Measurements from ENCODE around the gene ASIC1. TPM values are rescaled to one million over a fixed set of nuclear protein-coding genes. Genes with fewer than 3 reads are reported as not detected.
A peak's percentile ranks its signal among the peaks of the same experiment; 100 is the strongest.

Gene ASIC1
- total RNA-seq, 1 experiment from 2014 or later: 2.7 TPM

GRCh38 chr12:50022903-50023302 lies 34.5 kb upstream of the ASIC1 start:
- H3K9me3 ChIP-seq (ENCODE audit: low read depth, low read length, poor library complexity, severe bottlenecking): no peaks in the 10 kb centered on the region
- H3K27ac ChIP-seq (ENCODE audit: low read depth, low read length, poor library complexity, severe bottlenecking): no peak overlapping the region
- BruUV-seq (replicated peaks): no TSS peak
- TF ChIP-seq CTCF (conservative IDR thresholded peaks at IDR 0.05; ENCODE audit: low read depth, low read length) (no peak), EZH2 (IDR thresholded peaks at IDR 0.05; ENCODE audit: borderline replicate concordance, low read depth, low read length, poor library complexity, severe bottlenecking) (no peak)
- H3K4me3 ChIP-seq (ENCODE audit: low read depth, low read length, poor library complexity, severe bottlenecking): peak overlapping the region; percentile 95
- peaks cover 14% of the 10 kb centered on the region for H3K36me3 ChIP-seq (ENCODE audit: insufficient read depth, low read length, poor library complexity, severe bottlenecking)
- no peaks in the 10 kb centered on the region for H3K27me3 ChIP-seq (replicated peaks; ENCODE audit: insufficient read depth, low read depth, low read length, poor library complexity)
- H3K4me1 ChIP-seq (ENCODE audit: insufficient read depth, low read length, poor library complexity, severe bottlenecking): peaks cover 18% of the 10 kb centered on the region
- ChIA-PET POLR2A (ENCODE audit: low non-redundant PET) (interaction anchor here (0.6 kb wide), 1 partner anchor 39 kb away, joined by 3 read pairs; no protein-coding TSS in a partner anchor), CTCF (no interaction called here)
- no peak for DNase-seq (ENCODE audit: low spot score)
- intact Hi-C loops (cut with micrococcal nuclease; ENCODE audit: unreplicated experiment): no loop called here

- ChIA-PET POLR2A (ENCODE audit: low non-redundant PET) (no interaction called here), CTCF (interaction anchor here (1.1 kb wide), 1 partner anchor 63 kb away, joined by 3 read pairs; no protein-coding TSS in a partner anchor)
- intact Hi-C loops (cut with micrococcal nuclease; ENCODE audit: unreplicated experiment): no loop called here
- Histone ChIP-seq H3K27ac (ENCODE audit: low read depth, low read length, poor library complexity, severe bottlenecking) (no peak overlapping the region), H3K4me3 (ENCODE audit: low read depth, low read length, poor library complexity, severe bottlenecking) (peak overlapping the region; percentile 95), H3K4me1 (ENCODE audit: insufficient read depth, low read length, poor library complexity, severe bottlenecking) (peaks cover 14% of the 10 kb centered on the region), H3K27me3 (replicated peaks; ENCODE audit: insufficient read depth, low read depth, low read length, poor library complexity) (no peaks in the 10 kb centered on the region), H3K9me3 (ENCODE audit: low read depth, low read length, poor library complexity, severe bottlenecking) (no peaks in the 10 kb centered on the region), H3K36me3 (ENCODE audit: insufficient read depth, low read length, poor library complexity, severe bottlenecking) (peaks cover 14% of the 10 kb centered on the region)
- BruUV-seq (replicated peaks): no TSS peak
- TF ChIP-seq EZH2 (IDR thresholded peaks at IDR 0.05; ENCODE audit: borderline replicate concordance, low read depth, low read length, poor library complexity, severe bottlenecking) (no peak), CTCF (conservative IDR thresholded peaks at IDR 0.05; ENCODE audit: low read depth, low read length) (no peak)
- no peak for DNase-seq (ENCODE audit: low spot score)
Observed at GRCh38 chr12:50024227-50024626, 33.2 kb upstream of the ASIC1 start.

- POLR2A ChIA-PET (ENCODE audit: low non-redundant PET): no interaction called here
- DNase-seq (ENCODE audit: low spot score): peak; percentile 42
- Histone ChIP-seq H3K27ac (ENCODE audit: low read depth, low read length, poor library complexity, severe bottlenecking) (peak overlapping the region; percentile 96), H3K27me3 (replicated peaks; ENCODE audit: insufficient read depth, low read depth, low read length, poor library complexity) (no peaks in the 10 kb centered on the region), H3K4me1 (ENCODE audit: insufficient read depth, low read length, poor library complexity, severe bottlenecking) (peaks cover 14% of the 10 kb centered on the region), H3K36me3 (ENCODE audit: insufficient read depth, low read length, poor library complexity, severe bottlenecking) (peaks cover 14% of the 10 kb centered on the region), H3K4me3 (ENCODE audit: low read depth, low read length, poor library complexity, severe bottlenecking) (peak overlapping the region; percentile 95), H3K9me3 (ENCODE audit: low read depth, low read length, poor library complexity, severe bottlenecking) (no peaks in the 10 kb centered on the region)
- intact Hi-C loops (cut with micrococcal nuclease; ENCODE audit: unreplicated experiment): no loop called here
- no peak for TF ChIP-seq EZH2 (IDR thresholded peaks at IDR 0.05; ENCODE audit: borderline replicate concordance, low read depth, low read length, poor library complexity, severe bottlenecking)
- TF ChIP-seq CTCF (conservative IDR thresholded peaks at IDR 0.05; ENCODE audit: low read depth, low read length): no peak
- BruUV-seq (replicated peaks): TSS peak; percentile 45
- CTCF ChIA-PET: interaction anchor here (0.7 to 1.1 kb wide), 2 partner anchors 16 to 63 kb away, joined by 3 read pairs; no protein-coding TSS in a partner anchor
Observed at GRCh38 chr12:50024805-50025186, 32.6 kb upstream of the ASIC1 start.
